Measurements from ENCODE around the gene PTPN20.
"Not testable (repeated sequence)": the region's sequence is repeated elsewhere in the genome, so short reads cannot be mapped to it uniquely, and the experiment has no call there.

Gene PTPN20

DNA sequence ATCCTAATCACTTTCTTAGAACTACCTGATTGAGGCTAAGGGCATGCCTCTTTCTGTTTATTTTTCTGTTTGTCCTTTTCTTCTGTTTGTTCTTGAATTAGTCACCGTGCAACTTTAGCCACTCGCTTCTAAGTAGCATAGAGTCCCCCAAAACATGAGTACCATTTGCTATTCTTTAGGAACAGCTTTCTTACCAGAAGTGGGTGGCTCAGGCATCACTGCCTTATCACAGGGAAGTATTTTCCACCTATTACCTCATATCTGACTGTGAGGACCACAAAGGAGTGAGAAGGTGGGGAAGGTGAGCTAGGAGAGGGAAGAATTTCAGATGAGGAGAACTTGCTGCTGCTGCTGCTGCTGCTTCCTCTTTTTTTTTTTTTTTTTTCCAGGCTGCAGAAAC is 13.9 kb downstream of the PTPN20 start:
- H3K4me2 ChIP-seq (ENCODE audit: low read length); H3K4me1 ChIP-seq (ENCODE audit: control insufficient read depth, low read length); H3K9me2 ChIP-seq (replicated peaks; ENCODE audit: control insufficient read depth, low read length); H3K27me3 ChIP-seq (ENCODE audit: control insufficient read depth, low read length); H4K20me1 ChIP-seq (ENCODE audit: control insufficient read depth, insufficient read depth, low read depth, low read length); H3K27ac ChIP-seq (ENCODE audit: low read depth, low read length); H3K4me3 ChIP-seq (ENCODE audit: low read length); H3F3A ChIP-seq (ENCODE audit: control insufficient read depth, insufficient read depth); H3K79me2 ChIP-seq (ENCODE audit: control insufficient read depth, low read length); H3K36me3 ChIP-seq (ENCODE audit: control insufficient read depth, low read length); H3K9me3 ChIP-seq (ENCODE audit: control insufficient read depth, insufficient read depth, low read length): not testable (repeated sequence)

DNA sequence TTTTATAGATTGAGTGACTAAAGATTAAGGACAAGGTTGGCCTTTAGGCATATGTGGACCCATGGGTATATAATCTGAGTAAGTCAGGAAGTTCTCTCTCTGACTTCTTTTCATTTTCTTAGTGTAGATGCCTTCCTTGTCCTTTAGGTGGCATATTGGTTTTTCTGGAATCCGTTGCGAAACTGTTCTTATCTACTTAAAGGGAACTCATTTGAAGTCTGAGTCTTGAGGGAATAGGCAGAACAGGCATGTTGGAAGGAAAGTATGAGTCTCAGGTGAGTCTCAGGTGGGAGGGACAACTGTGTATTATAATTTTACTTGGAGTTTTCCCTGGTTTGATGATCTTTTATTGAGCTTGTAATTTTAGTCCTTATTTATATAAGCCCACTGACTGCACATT is 14.6 kb downstream of the PTPN20 start:
- not testable (repeated sequence) for H4K20me1 ChIP-seq (ENCODE audit: control insufficient read depth, insufficient read depth, low read depth, low read length); H3K36me3 ChIP-seq (ENCODE audit: control insufficient read depth, low read length); H3K27me3 ChIP-seq (ENCODE audit: control insufficient read depth, low read length); H3K9me3 ChIP-seq (ENCODE audit: control insufficient read depth, insufficient read depth, low read length); H3K4me1 ChIP-seq (ENCODE audit: control insufficient read depth, low read length); H3K4me2 ChIP-seq (ENCODE audit: low read length); H3K4me3 ChIP-seq (ENCODE audit: low read length); H3K9me2 ChIP-seq (replicated peaks; ENCODE audit: control insufficient read depth, low read length); H3K79me2 ChIP-seq (ENCODE audit: control insufficient read depth, low read length); H3F3A ChIP-seq (ENCODE audit: control insufficient read depth, insufficient read depth); H3K27ac ChIP-seq (ENCODE audit: low read depth, low read length)

DNA sequence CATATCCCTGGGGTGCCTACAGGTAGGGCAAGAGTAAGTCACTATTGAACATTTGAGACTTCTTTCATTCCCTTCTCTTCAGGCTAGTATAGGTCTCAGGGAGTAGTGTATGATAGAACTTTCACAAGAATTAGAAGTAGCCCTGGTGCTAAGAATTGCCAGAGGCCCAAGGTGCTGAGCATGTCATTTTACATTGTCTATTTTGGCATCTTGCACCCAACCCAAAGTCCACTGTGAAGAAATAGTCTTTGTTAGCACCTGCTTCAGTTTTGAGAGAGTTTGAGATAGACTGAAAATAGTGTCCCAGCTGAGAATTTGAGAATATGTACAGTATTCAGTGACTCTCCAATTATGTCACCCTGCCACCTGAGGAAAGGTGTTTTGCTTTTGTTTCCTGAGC is 17.6 kb downstream of the PTPN20 start:
- H3F3A ChIP-seq (ENCODE audit: control insufficient read depth, insufficient read depth); H3K27ac ChIP-seq (ENCODE audit: low read depth, low read length); H3K27me3 ChIP-seq (ENCODE audit: control insufficient read depth, low read length); H3K4me2 ChIP-seq (ENCODE audit: low read length); H3K36me3 ChIP-seq (ENCODE audit: control insufficient read depth, low read length); H3K9me2 ChIP-seq (replicated peaks; ENCODE audit: control insufficient read depth, low read length); H3K9me3 ChIP-seq (ENCODE audit: control insufficient read depth, insufficient read depth, low read length); H3K4me1 ChIP-seq (ENCODE audit: control insufficient read depth, low read length); H4K20me1 ChIP-seq (ENCODE audit: control insufficient read depth, insufficient read depth, low read depth, low read length); H3K79me2 ChIP-seq (ENCODE audit: control insufficient read depth, low read length); H3K4me3 ChIP-seq (ENCODE audit: low read length): not testable (repeated sequence)

DNA sequence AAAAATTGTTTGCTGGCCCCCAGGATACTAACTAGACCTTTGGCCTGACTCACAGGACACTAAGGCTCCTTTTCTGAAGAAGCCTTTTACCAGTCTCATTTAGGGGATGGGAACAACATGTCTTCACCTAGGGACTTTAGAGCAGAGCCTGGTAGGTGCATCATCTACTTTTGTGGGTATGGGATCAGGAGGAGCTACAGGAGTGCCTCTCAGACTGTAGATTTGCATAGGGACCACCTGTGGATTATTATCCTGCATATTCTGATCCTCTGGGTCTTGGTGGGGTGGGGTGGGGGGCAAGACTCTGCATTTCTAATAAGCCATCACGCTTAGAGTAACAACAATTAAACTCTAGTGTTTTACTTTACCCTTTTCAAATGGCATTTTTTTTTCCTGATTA is 21.2 kb downstream of the PTPN20 start:
- not testable (repeated sequence) for H3K9me3 ChIP-seq (ENCODE audit: control insufficient read depth, insufficient read depth, low read length); H4K20me1 ChIP-seq (ENCODE audit: control insufficient read depth, insufficient read depth, low read depth, low read length); H3K27me3 ChIP-seq (ENCODE audit: control insufficient read depth, low read length); H3K79me2 ChIP-seq (ENCODE audit: control insufficient read depth, low read length); H3F3A ChIP-seq (ENCODE audit: control insufficient read depth, insufficient read depth); H3K4me3 ChIP-seq (ENCODE audit: low read length); H3K36me3 ChIP-seq (ENCODE audit: control insufficient read depth, low read length); H3K9me2 ChIP-seq (replicated peaks; ENCODE audit: control insufficient read depth, low read length); H3K4me1 ChIP-seq (ENCODE audit: control insufficient read depth, low read length); H3K4me2 ChIP-seq (ENCODE audit: low read length); H3K27ac ChIP-seq (ENCODE audit: low read depth, low read length)

DNA sequence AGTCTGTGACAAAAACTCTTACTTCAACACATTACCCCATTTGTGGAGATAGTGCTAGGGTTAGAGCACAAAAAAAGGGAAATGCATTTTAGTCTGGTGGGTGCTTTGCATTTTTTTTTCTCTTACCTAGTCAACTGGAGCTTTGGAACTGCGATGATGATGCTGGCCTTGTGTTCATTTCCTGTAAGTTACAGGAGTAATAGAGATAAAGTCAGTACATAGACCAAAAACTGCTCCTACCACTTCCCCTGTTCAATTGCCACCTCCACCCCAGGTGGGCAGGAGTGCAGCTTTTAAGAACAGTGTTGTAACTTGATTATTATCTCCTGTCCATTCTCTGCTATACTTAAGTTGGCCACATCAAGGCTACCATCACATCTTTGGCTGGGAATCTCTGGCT is 29.9 kb downstream of the PTPN20 start:
- not testable (repeated sequence) for H3F3A ChIP-seq (ENCODE audit: control insufficient read depth, insufficient read depth); H3K27ac ChIP-seq (ENCODE audit: low read depth, low read length); H3K9me2 ChIP-seq (replicated peaks; ENCODE audit: control insufficient read depth, low read length); H4K20me1 ChIP-seq (ENCODE audit: control insufficient read depth, insufficient read depth, low read depth, low read length); H3K4me1 ChIP-seq (ENCODE audit: control insufficient read depth, low read length); H3K27me3 ChIP-seq (ENCODE audit: control insufficient read depth, low read length); H3K4me2 ChIP-seq (ENCODE audit: low read length); H3K36me3 ChIP-seq (ENCODE audit: control insufficient read depth, low read length); H3K4me3 ChIP-seq (ENCODE audit: low read length); H3K79me2 ChIP-seq (ENCODE audit: control insufficient read depth, low read length); H3K9me3 ChIP-seq (ENCODE audit: control insufficient read depth, insufficient read depth, low read length)

DNA sequence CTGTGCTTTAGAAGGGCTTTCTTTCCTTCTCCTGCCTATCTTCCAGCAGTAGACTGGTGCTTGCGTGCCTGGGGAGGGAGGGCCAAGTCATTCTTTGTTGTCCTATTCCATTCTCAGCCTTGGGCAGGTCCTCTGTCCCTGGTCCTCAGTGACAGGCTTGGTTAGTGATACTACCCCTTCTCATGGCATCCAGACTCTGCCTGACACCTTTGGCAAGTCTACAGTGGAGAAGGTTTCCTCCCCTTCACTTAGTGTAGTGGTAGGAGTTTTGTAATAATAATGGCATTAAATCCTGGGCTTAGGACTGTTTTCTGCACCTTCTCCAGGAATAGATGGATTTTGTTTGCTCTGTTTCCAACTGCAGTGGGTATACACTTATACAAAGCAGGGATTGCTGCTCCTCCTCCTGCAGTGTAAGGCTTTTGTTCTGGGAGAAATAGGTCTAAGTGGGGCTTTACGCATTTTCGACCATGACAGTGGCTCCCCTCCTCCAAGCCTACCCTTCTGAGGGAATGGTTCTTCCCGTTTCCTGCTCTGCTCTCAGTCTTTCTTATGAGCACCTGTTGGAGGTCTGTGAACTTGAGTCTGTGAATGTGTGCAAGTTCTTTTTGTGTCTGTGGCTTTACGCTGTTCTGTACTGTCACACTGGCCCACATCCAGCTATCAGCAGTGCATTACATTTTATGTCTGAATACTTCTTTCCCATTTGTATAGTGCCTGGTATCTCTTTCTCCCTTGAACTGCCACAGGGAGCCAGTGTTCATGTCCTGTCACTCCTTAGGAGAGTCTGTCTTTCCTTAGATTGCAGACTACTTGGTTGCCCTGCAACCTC is 37.7 kb downstream of the PTPN20 start:
- not testable (repeated sequence) for H3K4me2 ChIP-seq (ENCODE audit: low read length); H3K27me3 ChIP-seq (ENCODE audit: control insufficient read depth, low read length); H4K20me1 ChIP-seq (ENCODE audit: control insufficient read depth, insufficient read depth, low read depth, low read length); H3K4me1 ChIP-seq (ENCODE audit: control insufficient read depth, low read length); H3K9me2 ChIP-seq (replicated peaks; ENCODE audit: control insufficient read depth, low read length); H3K79me2 ChIP-seq (ENCODE audit: control insufficient read depth, low read length); H3K4me3 ChIP-seq (ENCODE audit: low read length); H3K36me3 ChIP-seq (ENCODE audit: control insufficient read depth, low read length); H3K27ac ChIP-seq (ENCODE audit: low read depth, low read length); H3K9me3 ChIP-seq (ENCODE audit: control insufficient read depth, insufficient read depth, low read length); H3F3A ChIP-seq (ENCODE audit: control insufficient read depth, insufficient read depth)

DNA sequence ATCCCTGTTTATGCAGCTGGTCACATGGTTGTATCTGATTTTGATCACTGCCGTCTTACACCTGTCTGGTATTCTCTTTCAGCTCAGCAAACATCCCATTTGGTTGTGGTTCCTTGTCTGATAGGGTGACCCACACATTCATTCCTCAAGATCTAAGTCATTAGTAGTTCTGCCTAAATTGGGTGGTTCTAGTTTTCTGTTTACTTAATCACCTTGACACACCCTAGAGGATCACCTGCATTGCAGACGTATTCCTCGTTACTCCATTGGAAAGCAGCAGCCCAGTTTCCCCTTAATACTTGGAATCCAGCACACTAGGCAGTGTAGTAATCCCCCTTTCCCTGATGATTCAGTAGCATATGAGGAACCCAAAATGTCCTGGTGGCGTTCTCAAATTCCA is 41.3 kb downstream of the PTPN20 start:
- not testable (repeated sequence) for H3K9me2 ChIP-seq (replicated peaks; ENCODE audit: control insufficient read depth, low read length); H3K79me2 ChIP-seq (ENCODE audit: control insufficient read depth, low read length); H3K27me3 ChIP-seq (ENCODE audit: control insufficient read depth, low read length); H3K4me2 ChIP-seq (ENCODE audit: low read length); H3K36me3 ChIP-seq (ENCODE audit: control insufficient read depth, low read length); H3K4me3 ChIP-seq (ENCODE audit: low read length); H3K9me3 ChIP-seq (ENCODE audit: control insufficient read depth, insufficient read depth, low read length); H4K20me1 ChIP-seq (ENCODE audit: control insufficient read depth, insufficient read depth, low read depth, low read length); H3K27ac ChIP-seq (ENCODE audit: low read depth, low read length); H3K4me1 ChIP-seq (ENCODE audit: control insufficient read depth, low read length); H3F3A ChIP-seq (ENCODE audit: control insufficient read depth, insufficient read depth)

DNA sequence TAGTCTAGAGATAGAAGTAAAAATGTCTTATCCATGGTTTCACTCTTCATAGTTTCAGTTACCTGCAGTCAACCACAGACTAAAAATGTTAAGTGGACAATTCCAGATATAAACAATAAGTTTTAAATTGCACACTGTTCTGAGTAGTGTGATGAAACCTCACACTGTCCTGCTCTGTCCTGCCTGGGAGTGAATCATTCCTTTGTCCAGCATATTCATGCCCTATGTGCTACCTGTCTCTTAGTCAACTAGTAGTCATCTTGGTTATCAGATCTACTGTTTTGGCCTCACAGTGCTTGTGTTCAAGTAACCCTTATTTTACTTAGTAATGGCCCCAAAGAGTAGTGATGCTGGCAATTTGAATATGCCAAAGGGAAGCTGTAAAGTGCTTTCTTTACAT is 49.5 kb downstream of the PTPN20 start:
- H3K79me2 ChIP-seq (ENCODE audit: control insufficient read depth, low read length); H3F3A ChIP-seq (ENCODE audit: control insufficient read depth, insufficient read depth); H3K27me3 ChIP-seq (ENCODE audit: control insufficient read depth, low read length); H3K36me3 ChIP-seq (ENCODE audit: control insufficient read depth, low read length); H3K9me2 ChIP-seq (replicated peaks; ENCODE audit: control insufficient read depth, low read length); H3K4me2 ChIP-seq (ENCODE audit: low read length); H3K9me3 ChIP-seq (ENCODE audit: control insufficient read depth, insufficient read depth, low read length); H4K20me1 ChIP-seq (ENCODE audit: control insufficient read depth, insufficient read depth, low read depth, low read length); H3K27ac ChIP-seq (ENCODE audit: low read depth, low read length); H3K4me3 ChIP-seq (ENCODE audit: low read length); H3K4me1 ChIP-seq (ENCODE audit: control insufficient read depth, low read length): not testable (repeated sequence)
